Hippocampal formation (tissue), 2 donors: ENCODE results near the gene CDH23.

Experiments used
- DNase-seq, 2 donors: peaks; one replicate each; lab custom pipeline; 2025; lab: John Stamatoyannopoulos, UW

CDH23 gene

GRCh38 chr10:71440506-71441035, 43.9 kb downstream of the CDH23 start:
- DNase-seq, result no peak

DNA sequence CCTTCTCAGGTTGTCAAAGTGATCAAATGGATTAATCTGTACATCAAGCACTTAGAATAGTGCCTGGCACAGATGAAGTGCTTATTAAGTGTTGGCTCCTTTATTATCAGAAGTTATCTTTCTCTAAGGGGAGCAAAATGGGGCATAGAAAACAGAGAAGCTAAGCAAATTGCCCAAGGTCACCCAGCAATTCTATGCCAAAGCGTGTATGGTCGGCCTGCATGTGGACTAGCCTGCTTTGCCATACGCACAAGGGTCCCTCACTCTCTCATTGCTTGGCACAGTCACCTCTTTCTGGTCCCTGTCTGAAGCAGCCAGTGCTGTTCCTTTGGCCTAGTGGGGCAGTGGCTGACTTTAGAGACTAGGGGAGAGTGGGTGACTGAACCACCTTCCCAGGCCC, 45.3 kb downstream of the CDH23 start:
- no peak for DNase-seq

- no peak for DNase-seq
Measured at GRCh38 chr10:71442859-71443570, 46.3 kb downstream of the CDH23 start.

GRCh38 chr10:71443676-71444075, 47.0 kb downstream of the CDH23 start:
- DNase-seq, result no peak

DNA sequence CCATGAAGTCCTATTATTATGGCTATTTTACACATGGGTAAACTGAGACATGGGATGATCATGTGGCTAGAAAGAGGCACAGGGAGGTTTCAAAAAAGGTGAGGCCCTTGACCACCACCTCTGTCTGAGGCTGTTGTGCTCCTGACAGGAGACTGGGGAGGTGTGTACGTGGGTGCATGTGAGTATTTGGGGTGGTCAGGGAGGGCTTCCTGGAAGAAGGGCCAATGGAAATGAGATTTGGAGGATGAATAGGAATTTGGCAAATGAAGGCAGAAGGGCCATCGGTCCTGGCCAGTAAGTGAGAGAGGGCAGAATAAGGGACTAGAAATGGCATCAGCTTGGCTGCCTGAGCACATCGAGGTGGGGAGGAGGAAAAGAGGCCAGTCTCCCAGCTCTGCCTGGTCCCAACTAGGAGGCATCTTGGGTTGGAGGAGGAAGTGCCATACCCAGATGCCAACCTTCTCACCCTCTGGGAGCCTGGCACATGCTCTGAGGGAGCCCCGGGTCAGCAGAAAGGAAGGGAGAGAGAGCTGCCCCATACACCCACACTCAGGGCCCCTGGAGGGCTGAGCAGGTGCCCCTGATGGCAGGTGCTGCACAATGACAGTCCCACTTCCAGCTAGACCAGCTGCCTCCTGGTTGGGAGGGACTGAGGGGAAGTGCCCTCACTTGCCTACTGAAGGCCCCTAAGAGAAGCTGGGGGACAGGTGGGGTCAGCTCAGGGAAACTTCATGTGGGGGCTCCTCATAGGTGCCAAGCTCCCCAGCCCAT, 47.7 kb downstream of the CDH23 start:
- no peak for DNase-seq

DNA sequence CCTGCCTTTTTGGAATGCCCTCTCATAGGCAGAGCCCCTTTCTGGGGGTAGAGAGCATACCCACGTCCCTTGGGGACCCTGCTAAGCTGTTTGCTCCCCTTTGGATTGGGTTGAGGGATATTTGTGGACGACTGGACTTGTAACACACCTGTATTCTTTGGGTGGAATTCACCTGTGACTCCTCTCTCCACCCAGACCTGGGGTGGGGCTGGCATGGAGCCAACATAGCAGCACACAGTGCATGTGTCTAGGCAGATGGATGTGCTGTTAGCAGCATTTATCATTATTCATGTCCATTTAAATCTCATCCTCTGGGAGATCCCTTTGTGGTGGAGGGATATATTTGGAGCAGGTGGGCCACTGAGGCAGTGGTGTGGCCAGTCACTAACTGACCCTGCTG, 51.0 kb downstream of the CDH23 start:
- DNase-seq, result no peak

DNA sequence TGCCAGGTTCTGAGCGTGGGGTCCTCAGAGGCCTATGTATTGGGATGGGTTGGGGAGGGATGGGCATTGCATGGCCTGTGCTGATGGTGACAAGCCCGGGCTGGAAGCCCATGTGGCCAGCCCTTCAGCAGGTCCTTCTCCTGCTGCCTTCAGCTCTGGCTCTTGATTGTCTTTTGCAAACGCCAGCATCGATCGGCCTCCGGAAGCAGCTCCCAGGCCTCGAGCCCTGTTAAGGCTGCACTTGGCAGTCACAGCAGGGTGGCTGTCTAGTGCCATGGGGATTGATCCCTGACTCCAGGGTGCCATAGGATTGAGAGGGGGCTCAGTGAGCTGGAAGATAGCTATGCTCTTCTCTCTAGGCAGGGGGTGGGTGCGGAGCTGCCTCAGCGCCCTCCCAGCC, 51.4 kb downstream of the CDH23 start:
- DNase-seq, result no peak

GRCh38 chr10:71449026-71449425, 52.3 kb downstream of the CDH23 start:
- no peak for DNase-seq

GRCh38 chr10:71451754-71452153, 55.0 kb downstream of the CDH23 start:
- DNase-seq, result no peak

DNA sequence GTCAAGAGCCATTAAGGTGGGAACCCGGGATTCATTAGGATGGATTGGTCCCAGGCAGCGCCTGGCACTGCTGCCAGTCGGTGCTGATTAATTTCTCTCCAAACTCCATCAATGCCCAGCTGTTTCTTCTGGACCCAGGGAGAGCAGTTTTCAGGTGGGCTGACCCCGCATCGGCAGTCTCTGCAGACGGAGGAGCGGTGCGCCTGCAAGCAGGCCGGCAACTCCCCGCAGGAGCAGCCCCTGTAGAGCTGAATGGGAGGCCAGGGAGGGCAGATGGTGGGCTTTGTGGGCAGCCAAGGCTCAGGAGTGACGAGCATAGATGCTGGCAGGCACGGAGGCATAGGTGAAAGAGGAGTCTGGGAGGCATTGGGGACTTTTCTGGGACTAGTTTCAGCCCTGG, 56.5 kb downstream of the CDH23 start:
- no peak for DNase-seq

DNA sequence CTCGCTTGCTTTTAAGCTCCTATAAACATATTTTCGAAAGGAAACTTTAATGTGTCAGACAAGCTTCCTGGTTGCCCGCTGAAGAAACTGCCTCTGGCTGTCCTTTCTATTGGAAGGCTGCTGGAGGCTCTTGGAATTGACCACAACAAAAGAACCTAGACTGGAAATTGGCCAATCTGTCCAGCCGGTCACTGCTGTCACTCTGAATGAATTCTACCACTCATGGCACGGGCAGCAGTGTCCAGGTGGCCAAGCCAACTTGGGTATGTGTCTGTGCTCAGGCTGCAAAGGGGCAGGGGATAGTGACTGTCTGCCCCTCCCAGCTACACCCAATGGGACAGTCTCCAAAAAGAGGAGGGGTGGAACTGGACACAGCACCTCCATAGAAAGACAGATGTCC, 57.6 kb downstream of the CDH23 start:
- DNase-seq, result no peak

DNA sequence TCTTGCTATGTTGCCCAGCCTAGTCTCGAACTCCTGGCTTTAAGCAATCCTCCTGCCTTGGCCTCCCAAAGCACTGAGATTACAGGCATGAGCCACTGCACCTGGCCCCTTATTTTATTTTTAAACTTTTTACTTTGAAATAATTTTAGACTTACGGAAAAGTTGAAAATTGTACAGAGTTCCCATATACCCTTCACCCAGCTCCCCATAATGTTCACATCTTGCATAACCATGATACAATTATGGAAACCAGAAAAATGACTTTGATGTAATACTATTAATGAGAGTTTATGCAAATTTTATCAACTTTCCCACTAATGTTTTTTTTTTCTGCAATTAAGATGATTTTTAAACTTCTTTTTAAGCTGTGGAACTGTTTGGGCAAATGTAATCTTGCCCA, 58.3 kb downstream of the CDH23 start:
- DNase-seq, result no peak

DNA sequence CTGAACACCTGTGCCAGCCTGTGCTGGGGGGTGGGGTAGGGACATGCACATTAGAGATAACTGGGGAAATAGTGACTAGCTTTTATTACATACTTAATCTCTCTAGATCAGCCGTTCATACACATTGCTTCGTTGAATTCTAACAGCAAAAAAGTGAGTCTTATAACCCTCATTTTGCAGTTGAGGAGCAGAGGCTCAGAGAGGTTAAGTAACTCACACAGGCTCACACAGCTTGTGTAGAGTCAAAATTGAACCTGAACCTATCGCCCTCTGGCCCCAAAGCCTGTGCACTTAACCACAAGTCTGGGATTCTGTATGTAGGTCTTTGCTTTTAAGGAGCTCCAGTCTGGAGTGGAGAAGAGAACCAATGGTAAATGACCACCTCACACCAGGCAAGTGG, 59.9 kb downstream of the CDH23 start:
- DNase-seq, result no peak

- no peak for DNase-seq
Measured at GRCh38 chr10:71457908-71458307, 61.2 kb downstream of the CDH23 start.

- DNase-seq, result no peak
Measured at GRCh38 chr10:71458387-71458786, 61.7 kb downstream of the CDH23 start.

GRCh38 chr10:71459513-71459912, 62.8 kb downstream of the CDH23 start:
- no peak for DNase-seq

GRCh38 chr10:71460615-71461014, 63.9 kb downstream of the CDH23 start:
- DNase-seq, result no peak

DNA sequence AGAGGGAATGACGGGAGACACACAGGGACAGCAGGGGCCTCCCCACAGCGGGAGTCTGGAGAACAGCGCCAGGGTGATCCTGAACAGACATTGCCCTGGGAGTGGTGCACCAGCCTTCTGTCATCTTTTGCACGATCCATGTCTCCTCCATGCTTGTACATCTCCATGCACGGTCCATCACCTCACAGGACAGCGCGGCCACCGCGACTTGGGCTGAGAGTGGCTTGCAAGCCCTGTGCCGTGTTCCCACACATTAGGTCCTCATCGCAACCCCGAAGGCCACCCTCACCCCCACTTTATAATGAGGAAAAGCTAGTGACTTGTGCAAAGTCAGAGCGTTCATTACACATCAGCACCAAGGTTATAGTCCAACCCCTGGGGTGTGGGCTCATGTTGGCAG, 64.7 kb downstream of the CDH23 start:
- DNase-seq, result no peak

- DNase-seq, result no peak
Measured at GRCh38 chr10:71462062-71462935, 65.6 kb downstream of the CDH23 start.

DNA sequence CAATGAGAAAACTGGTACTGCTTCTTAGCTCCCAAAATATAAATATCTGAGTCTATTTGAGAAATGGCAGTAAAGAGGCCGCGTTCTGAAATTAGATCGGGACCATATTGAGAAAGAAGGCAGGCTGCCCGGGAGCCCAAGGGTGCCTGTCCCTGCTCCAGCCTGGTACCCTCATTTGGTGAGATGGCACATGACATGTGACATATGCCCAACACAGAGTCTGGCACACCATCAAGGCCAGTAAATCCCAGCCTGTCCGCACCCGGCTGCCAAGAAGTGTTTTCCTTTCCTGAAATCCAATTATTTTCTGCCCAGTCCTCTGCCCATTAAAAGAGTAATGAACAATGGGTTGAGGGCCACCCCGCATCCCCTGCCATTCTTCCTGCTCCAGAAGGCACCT, 66.4 kb downstream of the CDH23 start:
- no peak for DNase-seq

GRCh38 chr10:71465551-71466252, 69.0 kb downstream of the CDH23 start:
- no peak for DNase-seq

GRCh38 chr10:71466330-71466729, 69.6 kb downstream of the CDH23 start:
- no peak for DNase-seq
